ENCODE results near the gene RNF208.

Gene RNF208

DNA sequence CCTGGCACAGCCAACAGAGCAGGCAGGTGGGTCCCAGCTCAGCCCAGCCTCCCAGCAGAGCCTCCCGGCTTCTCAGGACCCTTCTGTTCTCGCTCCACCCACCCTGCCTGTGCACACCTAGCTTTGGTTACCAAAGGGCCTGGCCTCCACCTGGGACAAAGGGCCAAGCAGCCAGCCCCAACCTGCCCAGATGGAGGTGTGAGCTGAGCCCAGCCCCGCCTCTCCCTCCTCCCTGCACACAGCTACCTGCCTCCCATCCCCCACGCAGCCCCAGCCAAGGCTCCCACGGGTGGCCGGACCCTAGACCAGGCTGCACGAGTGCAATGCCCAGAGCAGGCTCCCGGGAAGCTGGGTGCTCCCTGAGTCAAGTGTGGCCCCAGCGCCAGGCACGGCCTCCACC is 27.1 kb downstream of the RNF208 start:
- DNase-seq (ENCODE audit: low read depth in 1 of 2, low spot score in 1 of 2) = no peak
- H3K27ac ChIP-seq (replicated peaks) = no peak overlapping the region
- no peak overlapping the region for H3K4me3 ChIP-seq (replicated peaks; ENCODE audit: insufficient read depth, low read length)
- TF ChIP-seq SPI1 (IDR thresholded peaks at IDR 0.05; ENCODE audit: borderline replicate concordance, low read depth) = no peak
- TF ChIP-seq, protein P1, sequence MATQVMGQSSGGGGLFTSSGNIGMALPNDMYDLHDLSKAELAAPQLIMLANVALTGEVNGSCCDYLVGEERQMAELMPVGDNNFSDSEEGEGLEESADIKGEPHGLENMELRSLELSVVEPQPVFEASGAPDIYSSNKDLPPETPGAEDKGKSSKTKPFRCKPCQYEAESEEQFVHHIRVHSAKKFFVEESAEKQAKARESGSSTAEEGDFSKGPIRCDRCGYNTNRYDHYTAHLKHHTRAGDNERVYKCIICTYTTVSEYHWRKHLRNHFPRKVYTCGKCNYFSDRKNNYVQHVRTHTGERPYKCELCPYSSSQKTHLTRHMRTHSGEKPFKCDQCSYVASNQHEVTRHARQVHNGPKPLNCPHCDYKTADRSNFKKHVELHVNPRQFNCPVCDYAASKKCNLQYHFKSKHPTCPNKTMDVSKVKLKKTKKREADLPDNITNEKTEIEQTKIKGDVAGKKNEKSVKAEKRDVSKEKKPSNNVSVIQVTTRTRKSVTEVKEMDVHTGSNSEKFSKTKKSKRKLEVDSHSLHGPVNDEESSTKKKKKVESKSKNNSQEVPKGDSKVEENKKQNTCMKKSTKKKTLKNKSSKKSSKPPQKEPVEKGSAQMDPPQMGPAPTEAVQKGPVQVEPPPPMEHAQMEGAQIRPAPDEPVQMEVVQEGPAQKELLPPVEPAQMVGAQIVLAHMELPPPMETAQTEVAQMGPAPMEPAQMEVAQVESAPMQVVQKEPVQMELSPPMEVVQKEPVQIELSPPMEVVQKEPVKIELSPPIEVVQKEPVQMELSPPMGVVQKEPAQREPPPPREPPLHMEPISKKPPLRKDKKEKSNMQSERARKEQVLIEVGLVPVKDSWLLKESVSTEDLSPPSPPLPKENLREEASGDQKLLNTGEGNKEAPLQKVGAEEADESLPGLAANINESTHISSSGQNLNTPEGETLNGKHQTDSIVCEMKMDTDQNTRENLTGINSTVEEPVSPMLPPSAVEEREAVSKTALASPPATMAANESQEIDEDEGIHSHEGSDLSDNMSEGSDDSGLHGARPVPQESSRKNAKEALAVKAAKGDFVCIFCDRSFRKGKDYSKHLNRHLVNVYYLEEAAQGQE (IDR thresholded peaks at IDR 0.05; ENCODE audit: insufficient replicate concordance, low read depth) = no peak
- no peak for TF ChIP-seq GABPA (IDR thresholded peaks at IDR 0.05; ENCODE audit: low read depth)
- TF ChIP-seq, protein P2, sequence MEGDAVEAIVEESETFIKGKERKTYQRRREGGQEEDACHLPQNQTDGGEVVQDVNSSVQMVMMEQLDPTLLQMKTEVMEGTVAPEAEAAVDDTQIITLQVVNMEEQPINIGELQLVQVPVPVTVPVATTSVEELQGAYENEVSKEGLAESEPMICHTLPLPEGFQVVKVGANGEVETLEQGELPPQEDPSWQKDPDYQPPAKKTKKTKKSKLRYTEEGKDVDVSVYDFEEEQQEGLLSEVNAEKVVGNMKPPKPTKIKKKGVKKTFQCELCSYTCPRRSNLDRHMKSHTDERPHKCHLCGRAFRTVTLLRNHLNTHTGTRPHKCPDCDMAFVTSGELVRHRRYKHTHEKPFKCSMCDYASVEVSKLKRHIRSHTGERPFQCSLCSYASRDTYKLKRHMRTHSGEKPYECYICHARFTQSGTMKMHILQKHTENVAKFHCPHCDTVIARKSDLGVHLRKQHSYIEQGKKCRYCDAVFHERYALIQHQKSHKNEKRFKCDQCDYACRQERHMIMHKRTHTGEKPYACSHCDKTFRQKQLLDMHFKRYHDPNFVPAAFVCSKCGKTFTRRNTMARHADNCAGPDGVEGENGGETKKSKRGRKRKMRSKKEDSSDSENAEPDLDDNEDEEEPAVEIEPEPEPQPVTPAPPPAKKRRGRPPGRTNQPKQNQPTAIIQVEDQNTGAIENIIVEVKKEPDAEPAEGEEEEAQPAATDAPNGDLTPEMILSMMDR (IDR thresholded peaks at IDR 0.05; ENCODE audit: insufficient read depth, low read length) = no peak
- no peak for TF ChIP-seq POLR2AphosphoS5 (IDR thresholded peaks at IDR 0.05; ENCODE audit: low read depth)
- H3K27me3 ChIP-seq (ENCODE audit: insufficient read depth, poor library complexity, severe bottlenecking) = no peaks in the 10 kb centered on the region

DNA sequence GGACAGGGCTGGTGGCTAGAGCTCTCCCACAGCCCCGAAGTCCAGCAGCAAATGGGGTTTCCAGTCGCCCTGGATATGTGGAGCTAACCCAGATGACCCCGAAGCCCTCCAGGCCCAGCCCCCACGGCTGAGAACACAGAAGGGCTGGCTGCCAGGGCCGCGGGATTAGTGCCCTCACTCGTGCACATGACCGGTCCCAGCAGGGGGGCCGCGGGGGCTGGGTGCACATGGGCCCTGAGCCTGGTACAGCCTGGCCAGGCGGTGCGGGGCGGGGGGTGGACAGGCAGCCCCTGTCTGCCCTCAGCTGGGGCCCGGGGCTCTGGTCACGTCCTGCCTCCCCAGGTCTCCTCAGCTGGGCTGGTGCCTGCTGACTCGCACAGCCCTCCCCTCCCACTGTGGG is 27.7 kb downstream of the RNF208 start:
- Histone ChIP-seq H3K4me3 (replicated peaks; ENCODE audit: insufficient read depth, low read length) (no peak overlapping the region), H3K27ac (replicated peaks) (no peak overlapping the region), H3K27me3 (ENCODE audit: insufficient read depth, poor library complexity, severe bottlenecking) (no peaks in the 10 kb centered on the region)
- no peak for DNase-seq (ENCODE audit: low read depth in 1 of 2, low spot score in 1 of 2)
- TF ChIP-seq SPI1 (IDR thresholded peaks at IDR 0.05; ENCODE audit: borderline replicate concordance, low read depth) (no peak), GABPA (IDR thresholded peaks at IDR 0.05; ENCODE audit: low read depth) (no peak), POLR2AphosphoS5 (IDR thresholded peaks at IDR 0.05; ENCODE audit: low read depth) (no peak)
- TF ChIP-seq, protein P1 (IDR thresholded peaks at IDR 0.05; ENCODE audit: insufficient replicate concordance, low read depth) = no peak
- TF ChIP-seq, protein P2 (IDR thresholded peaks at IDR 0.05; ENCODE audit: insufficient read depth, low read length) = no peak

DNA sequence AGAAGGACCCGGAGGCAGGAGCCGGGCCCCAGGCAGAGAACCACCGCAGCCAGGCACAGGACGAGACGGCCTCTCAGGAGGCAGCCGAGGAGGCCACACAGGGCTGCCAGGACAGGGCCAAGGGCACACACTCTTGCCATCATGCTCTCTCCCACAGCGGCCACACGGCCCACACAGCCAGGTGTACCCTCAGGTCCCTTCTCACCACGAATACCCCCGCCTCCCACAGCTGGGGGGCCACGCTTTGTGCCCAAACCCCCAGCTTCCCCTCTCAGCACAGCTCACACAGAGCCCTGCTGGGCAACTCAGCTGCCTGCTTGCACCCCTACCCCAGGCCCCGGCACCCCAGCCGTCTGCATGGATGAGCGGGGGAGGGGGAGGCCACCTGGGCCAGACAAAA is 28.3 kb downstream of the RNF208 start:
- Histone ChIP-seq H3K4me3 (replicated peaks; ENCODE audit: insufficient read depth, low read length) (no peak overlapping the region), H3K27me3 (ENCODE audit: insufficient read depth, poor library complexity, severe bottlenecking) (no peaks in the 10 kb centered on the region), H3K27ac (replicated peaks) (no peak overlapping the region)
- TF ChIP-seq, protein P2 (IDR thresholded peaks at IDR 0.05; ENCODE audit: insufficient read depth, low read length) = no peak
- TF ChIP-seq POLR2AphosphoS5 (IDR thresholded peaks at IDR 0.05; ENCODE audit: low read depth) (no peak), GABPA (IDR thresholded peaks at IDR 0.05; ENCODE audit: low read depth) (no peak), SPI1 (IDR thresholded peaks at IDR 0.05; ENCODE audit: borderline replicate concordance, low read depth) (no peak)
- TF ChIP-seq, protein P1 (IDR thresholded peaks at IDR 0.05; ENCODE audit: insufficient replicate concordance, low read depth) = no peak
- DNase-seq (ENCODE audit: low read depth in 1 of 2, low spot score in 1 of 2) = no peak

All from HL-60 (cell line).